Measurements from ENCODE around the gene SYNDIG1. TPM values are rescaled to one million over a fixed set of nuclear protein-coding genes. Genes with fewer than 3 reads are reported as not detected.

The SYNDIG1 gene
- polyA plus RNA-seq, 1 donor = 4.9 TPM

DNA sequence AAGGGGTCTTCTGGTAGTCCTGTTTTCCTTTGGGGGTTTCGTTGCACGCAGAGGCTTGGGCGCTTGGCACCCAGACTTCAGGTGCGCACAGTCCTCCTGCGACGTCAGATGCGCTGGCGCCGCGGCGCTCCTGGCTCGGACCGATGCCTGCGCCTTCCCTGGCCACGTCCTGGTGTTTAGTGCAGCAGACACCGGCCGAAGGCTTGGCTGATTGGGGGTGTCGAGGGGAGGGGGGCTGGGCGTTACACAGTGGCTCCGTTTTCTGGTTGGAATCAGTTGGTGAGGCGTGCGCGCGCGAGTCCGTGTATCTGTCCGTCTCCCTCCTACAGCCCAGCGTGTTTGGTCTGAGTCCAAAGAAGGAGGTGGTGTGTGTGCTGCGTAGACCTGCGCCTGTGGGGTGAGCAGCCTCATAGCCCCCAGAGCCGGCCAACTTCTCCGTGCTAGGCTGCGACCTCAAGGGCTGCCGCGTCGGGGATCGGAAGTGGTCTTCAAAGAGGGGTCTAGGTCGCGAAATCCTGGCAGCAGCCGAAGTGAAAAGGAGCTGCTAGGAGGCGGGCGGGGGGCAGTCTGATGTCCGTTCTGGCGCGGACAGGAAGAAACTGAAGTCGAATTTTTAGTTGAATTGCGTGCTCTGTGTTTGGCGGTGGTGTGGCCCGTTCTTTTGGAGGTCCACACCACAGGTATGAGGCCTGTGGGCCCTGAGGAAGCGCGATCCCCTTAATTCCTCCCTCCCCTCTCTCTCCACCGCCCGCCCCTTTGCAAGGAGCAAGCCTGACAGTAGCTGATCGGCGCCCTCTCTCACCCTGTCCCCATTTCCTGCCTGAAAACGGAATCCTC, 1.5 kb downstream of the SYNDIG1 start:
- DNase-seq (ENCODE audit: low read depth) = no peak

DNA sequence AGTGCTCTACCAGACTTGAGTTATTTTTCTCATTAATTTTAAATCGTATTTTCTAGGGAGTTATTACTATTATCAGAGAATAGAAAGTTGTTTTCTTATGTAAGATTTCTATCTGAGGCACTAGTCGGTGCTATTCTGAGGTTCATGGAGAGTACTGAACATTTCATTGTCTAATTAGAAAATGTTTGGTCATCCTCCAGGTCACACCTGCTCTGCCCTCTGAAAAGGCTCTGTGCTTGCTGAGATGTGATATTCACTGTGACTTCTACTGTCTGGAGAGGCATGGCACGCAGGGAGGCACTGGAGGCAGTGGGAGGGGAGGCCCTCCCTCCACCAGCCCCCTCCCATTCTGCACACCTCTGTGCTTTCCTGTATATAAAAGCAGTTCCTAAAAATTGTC, 3.0 kb downstream of the SYNDIG1 start:
- DNase-seq (ENCODE audit: low read depth) = no peak

DNA sequence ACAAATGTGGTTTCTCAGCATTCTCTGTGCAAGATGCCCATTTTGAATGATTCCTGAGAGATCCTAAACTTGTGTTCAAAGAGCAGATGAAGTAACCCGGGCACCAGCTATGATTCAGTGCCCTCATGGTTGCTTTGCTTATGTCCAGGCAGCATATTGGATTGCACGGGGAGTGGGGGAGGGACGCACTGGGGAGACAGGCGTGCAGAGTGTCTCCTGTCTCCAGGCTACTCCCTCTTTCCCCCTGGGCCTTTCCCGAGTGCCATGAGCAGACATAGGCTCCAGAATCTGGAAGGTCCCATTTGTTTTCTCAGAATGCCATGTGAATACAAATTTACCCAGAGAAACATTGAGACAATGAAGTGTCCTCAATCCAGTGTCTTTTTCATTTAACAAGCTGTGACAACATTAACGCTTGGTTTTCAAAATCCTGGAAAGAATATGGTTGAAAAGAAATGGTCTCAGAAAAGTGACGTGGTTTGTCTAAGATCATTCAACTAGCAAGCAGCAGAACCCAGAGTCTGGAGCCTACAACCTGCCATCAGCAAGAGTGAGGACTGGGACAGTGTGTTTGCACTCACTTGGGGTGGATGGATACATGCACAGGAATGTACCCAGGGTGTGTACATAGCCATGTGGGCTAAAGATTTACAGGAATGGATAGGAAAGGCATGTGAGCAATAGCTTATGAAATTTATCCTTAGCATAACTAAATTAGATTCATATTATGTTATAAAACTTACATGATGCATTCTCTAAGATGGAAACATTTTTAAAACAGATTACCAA, 4.2 kb downstream of the SYNDIG1 start:
- no peak for DNase-seq (ENCODE audit: low read depth)

DNA sequence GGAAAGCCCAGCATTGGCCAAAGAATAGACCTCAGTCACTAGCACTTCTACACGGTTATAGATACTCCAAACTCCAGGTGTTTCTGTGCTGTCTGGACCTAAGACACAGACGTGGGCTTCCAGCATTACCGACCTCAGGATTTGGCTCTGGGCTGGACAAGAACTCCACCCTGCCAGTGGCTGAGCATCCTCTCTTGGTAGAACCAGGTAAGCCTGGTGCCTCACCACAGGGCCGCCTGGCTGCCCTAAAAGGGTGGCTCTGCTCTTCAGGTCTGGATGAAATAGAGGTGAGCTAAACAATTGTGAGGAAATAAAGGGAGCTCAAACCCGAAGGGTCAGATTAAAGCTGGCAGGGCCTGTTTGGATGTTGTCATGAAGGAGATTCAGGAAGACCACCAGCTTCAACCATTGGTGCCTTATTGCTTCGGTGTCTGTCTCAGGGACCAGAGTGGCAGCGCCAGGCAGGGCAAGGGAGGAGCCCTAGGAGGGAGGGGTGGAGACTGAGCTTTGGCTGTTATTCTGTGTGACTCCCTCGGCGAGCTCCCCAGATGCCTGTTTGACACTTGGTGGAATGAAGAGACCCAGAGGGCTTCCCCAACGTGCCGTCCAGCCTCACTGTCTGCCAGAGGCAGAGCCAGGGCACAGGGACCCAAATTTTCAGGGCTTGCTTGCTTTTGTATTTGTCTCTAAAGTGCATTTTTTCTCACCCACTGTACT, 8.6 kb downstream of the SYNDIG1 start:
- DNase-seq (ENCODE audit: low read depth) = no peak

DNA sequence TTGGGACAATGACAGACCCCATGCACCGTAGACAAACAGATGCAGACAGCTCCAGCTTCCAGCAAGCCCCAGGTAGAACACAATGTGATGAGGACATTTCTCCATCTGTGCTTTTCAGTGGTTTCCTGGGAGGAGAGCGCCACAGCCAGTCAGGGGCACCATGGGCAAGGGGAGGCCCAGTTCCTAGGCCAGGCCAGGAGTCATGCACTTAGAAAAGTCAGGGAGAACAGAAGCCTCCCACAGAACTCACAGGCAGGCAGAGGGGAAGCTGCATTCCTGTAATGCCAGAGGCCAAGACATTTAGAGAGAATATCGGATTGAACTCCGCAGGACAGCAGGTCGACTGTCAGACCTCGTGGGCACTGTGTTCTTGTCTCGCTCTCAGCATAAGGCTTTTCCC, 9.2 kb downstream of the SYNDIG1 start:
- DNase-seq (ENCODE audit: low read depth) = no peak

DNA sequence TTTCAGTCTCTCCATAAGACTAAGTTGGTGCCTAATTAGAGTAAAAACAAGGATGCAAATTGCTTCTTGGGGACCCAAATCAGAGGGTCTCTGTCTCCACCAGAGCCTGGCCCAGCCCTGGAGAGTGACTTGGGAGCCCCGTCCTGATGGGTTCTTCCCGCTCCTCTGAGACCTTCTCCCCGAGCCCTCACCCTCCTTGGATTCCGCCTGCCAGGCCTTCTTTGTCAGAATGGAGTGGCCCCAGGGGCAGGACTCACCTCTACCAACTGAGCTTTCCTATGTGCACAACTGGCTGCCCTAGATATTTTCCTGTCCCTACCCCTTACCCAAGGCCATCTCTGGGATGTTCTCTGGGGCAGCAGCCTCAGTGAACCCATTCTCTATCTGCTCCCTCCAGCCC, 9.7 kb downstream of the SYNDIG1 start:
- DNase-seq (ENCODE audit: low read depth) = no peak

DNA sequence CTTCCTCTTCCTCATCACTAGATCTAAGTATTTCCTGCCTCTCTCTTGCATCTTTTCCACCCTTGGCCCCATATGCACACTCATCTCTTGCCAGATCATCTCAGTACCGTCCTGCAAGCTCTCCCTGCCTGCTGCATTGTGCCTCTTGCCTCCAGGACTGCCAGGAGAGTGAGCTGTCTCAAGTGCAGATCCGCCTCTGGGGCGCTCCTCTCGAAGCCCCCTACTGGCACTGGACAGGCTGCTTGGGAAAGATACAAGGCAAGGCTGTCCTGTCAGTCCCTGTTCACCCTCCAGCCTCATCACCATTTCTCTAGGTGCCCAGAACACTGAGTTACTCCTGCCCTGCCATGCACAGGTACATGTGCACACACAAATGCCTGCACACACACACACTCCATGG, 10.2 kb downstream of the SYNDIG1 start:
- DNase-seq (ENCODE audit: low read depth) = no peak

DNA sequence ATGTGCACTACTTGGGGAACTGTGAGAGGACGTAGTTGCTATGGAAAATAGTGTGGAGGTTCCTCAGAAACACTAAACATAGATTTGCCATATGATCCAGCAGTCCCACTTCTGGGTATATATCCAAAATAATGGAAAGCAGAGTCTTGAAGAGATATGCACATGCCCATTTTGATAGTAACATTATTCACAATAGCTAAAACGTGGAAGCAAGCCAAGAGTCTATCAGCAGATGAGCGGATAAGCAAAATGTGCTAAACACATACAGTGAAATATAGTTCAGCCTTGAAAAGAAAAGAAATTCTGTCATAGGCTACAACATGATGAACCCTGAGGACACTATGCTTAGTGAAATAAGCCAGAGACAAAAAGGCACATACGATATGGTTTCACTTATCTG, 11.1 kb downstream of the SYNDIG1 start:
- DNase-seq (ENCODE audit: low read depth) = no peak

DNA sequence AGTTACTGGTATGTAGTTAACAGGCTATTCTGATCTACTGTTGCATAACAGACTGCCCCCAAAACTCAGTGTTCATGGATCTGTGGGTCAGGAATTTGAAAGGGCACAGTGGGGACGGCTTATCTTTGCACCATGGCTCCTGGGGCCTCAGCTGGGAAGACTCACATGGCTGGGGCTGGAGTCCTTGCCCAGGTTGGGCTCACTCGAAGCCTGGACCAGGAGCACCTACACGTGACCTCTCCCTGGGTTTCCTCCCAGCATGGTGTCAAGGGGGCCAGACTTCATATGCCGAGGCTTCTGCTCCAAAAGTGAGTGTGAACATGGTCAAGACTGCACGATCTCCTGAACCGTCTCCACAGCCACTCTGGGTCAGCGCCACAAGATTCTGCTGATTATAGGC, 11.7 kb downstream of the SYNDIG1 start:
- DNase-seq (ENCODE audit: low read depth) = no peak

DNA sequence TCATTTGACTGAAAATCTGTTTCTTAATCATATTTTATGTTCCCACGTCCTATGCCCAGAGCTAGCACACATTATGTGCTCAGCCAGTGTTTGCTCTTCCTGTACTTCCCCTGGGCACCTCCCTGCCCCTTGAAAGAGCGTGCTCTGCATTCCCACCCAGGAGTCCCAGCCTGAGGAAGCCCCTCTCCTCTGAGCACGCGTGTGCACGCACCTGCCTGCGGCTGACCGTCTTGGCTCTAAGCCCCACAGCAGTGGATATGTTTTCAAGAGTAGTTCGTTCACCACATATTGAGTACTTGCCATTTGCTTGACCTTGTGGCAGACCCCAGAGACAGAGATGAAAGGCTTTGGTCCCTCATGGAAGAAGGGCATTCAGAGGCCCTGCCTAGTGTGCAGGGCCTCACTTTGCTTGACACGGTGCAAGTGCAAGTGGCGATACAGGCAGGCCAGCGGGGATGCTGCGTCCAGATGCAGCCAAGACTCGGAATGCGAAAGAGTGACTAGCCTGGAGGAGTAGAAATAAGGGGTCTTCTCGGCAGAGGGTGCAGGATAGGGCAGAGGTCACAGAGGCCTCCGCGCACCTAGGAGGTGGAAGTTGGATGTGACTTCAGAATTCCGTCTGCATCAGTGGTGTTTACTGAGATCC, 14.1 kb downstream of the SYNDIG1 start:
- DNase-seq (ENCODE audit: low read depth) = no peak

DNA sequence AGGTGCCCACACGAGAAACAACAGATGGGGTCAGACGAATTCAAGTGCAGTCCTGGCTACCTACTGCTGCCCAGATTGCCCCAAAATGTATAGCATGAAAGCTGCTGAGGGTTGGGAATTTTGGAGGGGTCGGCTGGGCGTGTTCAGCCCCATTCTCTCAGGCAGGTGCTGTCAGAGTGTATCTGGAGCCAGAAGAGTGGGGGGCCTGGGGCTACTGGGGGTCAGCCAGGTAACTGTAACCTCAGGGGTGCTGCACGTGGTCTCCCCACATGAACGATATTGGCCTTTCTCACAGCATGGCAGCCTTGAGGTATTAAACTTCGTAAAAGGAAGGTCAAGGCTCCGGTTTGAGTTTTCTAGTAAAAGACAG, 14.6 kb downstream of the SYNDIG1 start:
- DNase-seq (ENCODE audit: low read depth) = no peak

DNA sequence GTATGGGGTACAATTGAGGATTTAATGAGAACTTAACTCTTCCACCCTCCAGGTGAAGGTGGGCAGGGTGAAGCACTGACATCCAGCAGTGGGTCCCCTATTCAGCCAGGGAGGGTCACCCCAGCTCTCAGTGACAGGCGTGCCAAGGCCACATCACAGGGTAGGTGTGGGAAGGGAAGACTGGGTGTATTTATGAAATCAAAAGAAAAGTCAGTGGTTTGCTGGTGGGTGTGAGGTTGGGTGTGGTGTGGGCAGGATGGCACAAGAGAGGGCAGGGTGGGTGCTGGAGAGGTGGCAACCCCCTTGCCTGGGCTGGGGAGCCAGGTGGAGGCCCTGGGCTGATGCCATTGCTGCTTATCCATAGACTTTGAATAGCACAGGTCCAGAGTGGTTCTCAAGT, 16.6 kb downstream of the SYNDIG1 start:
- no peak for DNase-seq (ENCODE audit: low read depth)

DNA sequence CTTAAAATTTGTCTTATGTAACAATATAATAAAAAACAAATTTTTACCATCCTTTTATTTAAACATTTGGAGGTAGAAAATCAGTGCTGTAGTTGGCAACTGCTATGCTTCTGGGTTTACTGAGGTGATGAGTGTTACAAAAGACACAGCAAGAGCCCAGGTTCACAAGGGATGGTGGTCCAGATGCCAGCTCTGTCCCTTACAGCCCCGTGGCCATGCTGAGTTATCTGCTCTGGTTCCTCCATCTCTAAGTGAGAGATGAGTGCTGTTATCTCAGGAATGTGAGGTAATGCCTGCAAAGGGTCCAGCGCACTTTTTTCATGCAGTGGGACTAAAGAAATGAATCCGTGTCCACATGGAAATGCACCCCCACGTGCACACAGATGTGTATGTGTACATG, 17.8 kb downstream of the SYNDIG1 start:
- no peak for DNase-seq (ENCODE audit: low read depth)

DNA sequence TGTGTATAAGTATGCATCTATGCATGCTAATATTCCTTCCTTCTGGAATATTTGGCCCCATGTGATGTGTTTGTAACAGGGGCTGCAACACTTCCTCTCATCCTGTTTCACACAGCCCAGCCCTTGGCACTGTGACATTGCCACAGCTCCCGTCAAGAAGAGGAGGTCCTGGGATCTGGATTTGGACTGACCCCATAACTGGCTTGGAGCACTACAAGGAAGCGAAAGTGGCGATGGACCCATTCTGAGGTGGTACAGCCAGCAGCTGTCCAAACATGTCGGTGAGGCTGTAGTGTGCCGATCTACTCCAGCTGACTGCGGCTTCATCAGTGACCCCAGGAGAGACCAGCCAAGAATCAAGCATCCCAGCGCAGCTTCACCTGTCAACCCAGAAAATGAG, 18.2 kb downstream of the SYNDIG1 start:
- no peak for DNase-seq (ENCODE audit: low read depth)

DNA sequence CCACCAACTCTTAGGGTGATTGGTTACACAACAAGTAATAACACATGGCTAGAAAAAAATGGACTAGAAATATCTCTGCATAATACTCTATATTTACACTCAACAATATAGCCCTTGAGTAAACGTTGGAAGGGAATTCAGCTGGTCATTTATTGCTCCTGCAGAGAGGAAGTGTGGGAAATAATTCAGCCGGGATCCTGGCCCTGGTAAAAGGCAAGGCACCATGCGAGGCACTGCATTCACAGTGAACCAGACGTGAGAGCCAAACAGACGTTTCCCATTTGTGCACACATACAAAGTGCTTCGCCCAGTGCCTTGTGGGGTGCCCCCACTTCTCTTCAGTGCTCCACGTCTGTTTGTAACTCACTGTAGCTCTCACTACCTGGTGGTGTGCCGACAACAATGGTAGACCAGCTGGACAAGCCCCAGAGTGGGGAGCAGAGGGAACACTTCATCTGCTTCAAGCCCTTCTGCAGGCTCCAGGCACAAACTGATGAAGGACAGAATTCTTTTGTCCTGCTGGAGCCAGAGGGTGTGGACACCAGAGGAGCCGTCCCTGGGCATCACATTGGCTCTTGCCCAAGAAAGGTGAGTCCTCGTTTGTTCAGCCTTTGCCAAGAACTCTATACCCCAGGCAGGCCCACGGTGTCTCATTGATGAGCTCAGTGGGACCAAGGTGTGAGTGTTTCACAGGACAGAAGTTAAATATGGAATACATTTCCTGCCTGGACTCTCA, 18.8 kb downstream of the SYNDIG1 start:
- DNase-seq (ENCODE audit: low read depth) = no peak

DNA sequence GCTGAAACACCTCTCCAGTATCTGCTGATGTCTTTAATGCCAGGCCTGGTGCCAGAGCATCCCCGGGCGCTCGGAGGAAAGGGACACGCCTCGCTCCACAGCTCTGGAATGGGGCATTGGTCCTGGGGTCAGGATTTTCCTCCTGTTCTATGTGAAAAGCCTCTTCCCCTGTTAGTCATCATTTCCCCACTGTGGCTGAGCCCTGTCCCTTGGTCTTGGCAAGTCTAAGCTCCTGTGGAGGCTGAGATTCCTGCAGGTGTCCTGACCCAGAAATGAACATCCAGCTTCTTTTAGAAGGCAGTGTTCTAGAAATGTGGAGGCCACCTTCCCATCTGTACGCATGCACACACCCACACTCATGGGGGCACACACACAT, 19.4 kb downstream of the SYNDIG1 start:
- DNase-seq (ENCODE audit: low read depth) = no peak

DNA sequence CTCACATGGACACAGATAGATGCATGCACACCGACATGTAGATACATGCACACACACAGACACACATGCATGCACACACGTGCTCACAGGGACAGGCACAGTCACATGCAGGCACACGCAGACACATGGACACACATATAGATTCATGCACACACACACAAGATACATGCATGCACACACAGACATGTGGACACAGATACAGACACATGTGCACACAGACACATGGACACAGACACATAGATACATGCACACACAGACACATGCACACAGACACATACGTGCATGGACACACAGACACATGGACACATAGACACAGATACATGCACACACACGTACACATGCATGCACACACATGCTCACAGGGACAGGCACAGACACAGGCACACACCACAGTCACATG, 19.8 kb downstream of the SYNDIG1 start:
- DNase-seq (ENCODE audit: low read depth) = no peak

DNA sequence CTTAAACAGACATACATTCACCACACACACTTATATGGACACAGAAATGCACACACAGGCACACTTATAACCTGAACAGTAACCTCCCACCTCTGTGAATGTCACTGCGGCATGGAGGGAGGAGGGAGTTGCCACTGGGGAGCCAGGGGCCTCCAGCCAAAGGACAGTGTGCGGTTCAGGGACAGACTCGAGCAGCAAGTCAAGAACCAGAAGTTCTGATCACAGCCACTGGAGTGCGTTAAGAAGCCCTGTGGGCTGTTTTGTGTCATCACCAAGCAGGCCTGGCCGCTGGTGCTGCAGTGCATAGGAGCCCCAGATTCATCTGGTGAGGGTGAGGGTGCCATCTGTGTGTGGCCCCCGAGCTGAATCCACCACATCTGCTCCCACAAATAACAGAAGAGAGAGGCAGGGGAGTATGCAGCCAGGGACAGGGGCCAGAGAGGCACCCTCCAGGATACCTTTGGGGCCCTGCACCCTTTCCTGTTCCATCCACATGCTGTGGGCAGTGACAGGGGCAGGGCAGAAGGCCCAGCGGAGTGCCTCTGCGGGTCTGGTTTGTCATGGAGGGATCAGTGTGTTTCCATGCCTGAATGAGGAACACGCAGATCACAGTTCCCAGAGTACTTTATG, 20.3 kb downstream of the SYNDIG1 start:
- DNase-seq (ENCODE audit: low read depth) = no peak

DNA sequence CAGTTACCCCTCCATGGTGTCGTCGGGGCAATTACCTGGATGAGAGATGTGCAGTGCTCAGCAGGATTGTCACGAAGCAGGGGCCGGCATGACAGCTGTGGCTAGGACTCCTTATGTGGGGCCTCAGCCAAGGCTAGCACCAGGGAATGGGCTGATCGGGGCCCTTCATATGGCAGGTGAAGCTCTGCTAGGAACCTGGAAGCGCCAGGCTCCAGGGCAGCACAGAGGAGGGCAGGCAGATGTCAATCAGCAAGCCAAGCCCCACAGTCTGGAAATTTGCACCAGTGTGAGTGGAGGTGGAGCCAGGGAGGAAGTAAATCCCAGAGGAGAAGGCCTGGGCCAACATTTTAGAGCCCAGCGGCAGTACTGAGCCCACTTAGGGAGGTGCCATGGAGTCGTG, 21.2 kb downstream of the SYNDIG1 start:
- no peak for DNase-seq (ENCODE audit: low read depth)

DNA sequence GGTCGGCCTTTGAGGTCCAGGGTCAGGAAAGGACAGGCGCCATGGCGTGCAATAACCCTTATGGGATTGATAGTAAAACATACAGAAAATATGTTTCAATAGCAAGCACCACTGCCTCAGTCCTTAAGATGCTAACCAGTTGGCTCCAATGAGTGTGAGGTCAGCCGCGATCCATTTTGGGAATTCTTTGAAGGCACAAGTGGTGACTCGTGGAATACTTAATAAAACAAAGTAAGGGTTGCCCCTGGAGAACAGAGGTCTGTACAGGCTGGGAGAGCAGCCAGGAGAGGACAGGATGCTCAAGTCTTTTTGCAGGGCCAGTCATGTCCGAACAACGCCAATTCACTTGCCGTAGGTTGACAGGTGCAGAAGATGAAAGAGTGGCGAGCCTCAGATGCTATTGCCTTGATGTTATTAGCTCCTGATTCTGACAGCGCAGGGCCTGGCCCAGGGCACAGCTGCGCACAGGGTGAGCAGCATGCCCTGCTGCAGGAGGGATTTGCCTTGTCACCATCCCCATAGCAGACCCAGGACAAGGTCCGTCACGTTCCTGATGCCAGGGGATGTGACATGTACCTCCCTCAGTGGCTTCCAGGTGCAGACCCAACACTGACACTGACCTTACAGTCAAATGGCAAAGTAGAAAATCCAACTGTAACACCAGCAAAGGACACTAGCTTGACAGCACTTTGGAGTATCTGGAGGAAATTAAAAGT, 21.8 kb downstream of the SYNDIG1 start:
- DNase-seq (ENCODE audit: low read depth) = no peak

Data from forelimb muscle (tissue), 1 donor.